ENCODE results near the gene TUBA3C. TPM values are rescaled to one million over a fixed set of nuclear protein-coding genes. Genes with fewer than 3 reads are reported as not detected.

Gene TUBA3C
- total RNA-seq, 6 donors from 2014 or later, result not detected

- Histone ChIP-seq H3K4me1 (peaks cover 7 to 16% (median 12%) of the 10 kb centered on the region in 4 donors), H3K4me3 (no peak overlapping the region), H3K9me3 (peaks cover 0 to 23% (median 0%) of the 10 kb centered on the region in 4 donors), H3K27me3 (no peaks in the 10 kb centered on the region), H3K36me3 (no peaks in the 10 kb centered on the region), H3K27ac (no peak overlapping the region)
- TF ChIP-seq POLR2AphosphoS5 (IDR thresholded peaks at IDR 0.05) (no peak), POLR2A (IDR thresholded peaks at IDR 0.05) (no peak), EP300 (IDR thresholded peaks at IDR 0.05) (no peak), CTCF (IDR thresholded peaks at IDR 0.05) (no peak)
- no peak for DNase-seq
- no peak for ATAC-seq (ENCODE audit: low FRiP score in 2 of 2)
These were observed 33.1 kb downstream of the TUBA3C start for GRCh38 chr13:19148561-19148960.

Small RNA genes lying within 50 kb of the gene (small RNA-seq; reads per million reads assigned to genes)
- gene AL139327.4, result 0 reads per million in 4 donors

Data from upper lobe of left lung (tissue), 6 donors.